HG03045 (cell line): ENCODE measurements around the gene ZBTB17.

Source experiments
- ATAC-seq: cut with Tn5 transposase; IDR thresholded peaks from one replicate; pipeline ENCODE4 v1.9.1; 2021; ENCODE audit warnings: mild to moderate bottlenecking, moderate library complexity; ENCODE audit not compliant: unreplicated experiment

Gene ZBTB17

GRCh38 chr1:15962671-15963362 is 13.1 kb downstream of the ZBTB17 start:
- no peak for ATAC-seq

- ATAC-seq: no peak
Observed at GRCh38 chr1:15962176-15962575, 13.7 kb downstream of the ZBTB17 start.

DNA sequence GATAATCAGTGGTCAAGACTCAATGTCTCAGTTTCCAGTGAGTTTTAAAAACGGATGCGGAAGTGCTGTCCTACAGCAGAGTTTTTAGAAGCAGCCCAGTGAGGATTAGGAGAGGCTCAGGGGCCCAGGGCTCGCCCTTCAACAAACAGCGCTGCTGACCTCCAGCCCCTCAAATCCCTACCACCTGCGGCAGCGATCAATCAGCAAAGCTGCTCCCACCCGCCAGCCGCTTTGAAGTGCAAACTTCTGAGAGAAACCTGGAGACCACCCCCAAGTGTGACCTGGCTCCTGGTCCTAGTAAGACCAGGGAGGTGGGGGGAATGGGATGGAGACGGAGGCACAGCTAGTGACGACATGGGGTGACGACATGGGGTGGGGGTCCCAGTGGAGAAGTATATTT is 14.4 kb downstream of the ZBTB17 start:
- no peak for ATAC-seq

DNA sequence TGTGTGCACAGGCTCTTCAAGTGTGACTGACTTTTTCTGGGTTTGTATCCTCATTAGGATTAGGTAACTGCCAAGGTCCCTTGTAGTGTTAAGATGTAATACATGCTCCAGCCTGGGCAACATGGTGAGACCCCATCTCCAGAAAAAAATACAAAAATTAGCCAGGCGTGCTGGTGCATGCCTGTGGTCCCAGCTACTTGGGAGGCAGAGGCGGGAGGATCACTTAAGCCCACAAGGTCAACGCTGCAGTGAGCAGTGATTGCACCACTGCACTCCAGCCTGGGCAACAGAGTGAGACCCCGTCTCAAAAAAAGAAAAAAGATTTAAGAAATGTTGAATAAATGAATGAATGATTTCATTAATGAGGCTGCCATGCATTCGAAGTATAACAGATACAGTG is 15.1 kb downstream of the ZBTB17 start:
- ATAC-seq: no peak

GRCh38 chr1:15959827-15960446 is 16.0 kb downstream of the ZBTB17 start:
- no peak for ATAC-seq

DNA sequence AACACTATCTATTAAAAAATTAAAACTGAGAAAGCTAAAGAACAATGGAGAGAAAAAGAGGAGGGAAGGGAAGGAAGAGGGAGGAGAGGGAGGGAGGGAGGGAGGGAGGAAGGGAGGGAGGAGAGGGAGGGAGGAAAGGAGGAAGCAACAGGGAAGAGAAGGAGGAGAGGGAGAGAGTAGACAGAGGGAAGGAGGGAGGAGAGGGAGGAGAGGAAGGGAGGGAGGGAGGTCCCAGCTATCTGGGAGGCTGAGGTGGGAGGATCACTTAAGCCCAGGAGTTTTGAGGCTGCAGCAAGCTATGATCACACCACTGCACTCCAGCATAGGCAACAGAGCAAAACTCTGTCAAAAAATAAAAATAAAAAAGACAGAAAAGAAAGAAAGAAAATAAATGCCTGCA is 16.5 kb downstream of the ZBTB17 start:
- ATAC-seq: no peak

DNA sequence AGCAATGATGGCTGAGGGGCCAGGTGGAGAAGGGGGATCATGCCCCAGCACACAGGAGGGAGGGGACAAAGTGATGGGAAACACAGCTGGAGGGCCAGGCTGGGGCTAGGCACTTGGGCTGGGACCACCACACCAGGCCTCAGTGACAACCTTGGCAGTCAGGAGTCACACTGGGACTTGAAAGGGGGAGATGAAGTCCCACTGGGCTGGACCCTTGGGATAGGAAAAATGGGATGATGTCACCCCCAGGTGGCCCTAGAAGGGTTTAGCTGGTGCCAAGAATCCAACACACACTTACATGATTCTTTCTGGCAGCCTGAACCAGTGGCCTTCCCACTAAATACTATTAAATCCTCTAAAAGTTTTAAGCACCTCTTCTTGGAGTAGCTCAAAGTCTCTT is 17.1 kb downstream of the ZBTB17 start:
- ATAC-seq: no peak

- ATAC-seq: no peak
Observed at GRCh38 chr1:15958111-15958510, 17.8 kb downstream of the ZBTB17 start.

- no peak for ATAC-seq
Observed at GRCh38 chr1:15957221-15958095, 18.4 kb downstream of the ZBTB17 start.

- ATAC-seq: no peak
Observed at GRCh38 chr1:15956150-15956549, 19.8 kb downstream of the ZBTB17 start.

GRCh38 chr1:15955552-15955951 is 20.3 kb downstream of the ZBTB17 start:
- no peak for ATAC-seq

DNA sequence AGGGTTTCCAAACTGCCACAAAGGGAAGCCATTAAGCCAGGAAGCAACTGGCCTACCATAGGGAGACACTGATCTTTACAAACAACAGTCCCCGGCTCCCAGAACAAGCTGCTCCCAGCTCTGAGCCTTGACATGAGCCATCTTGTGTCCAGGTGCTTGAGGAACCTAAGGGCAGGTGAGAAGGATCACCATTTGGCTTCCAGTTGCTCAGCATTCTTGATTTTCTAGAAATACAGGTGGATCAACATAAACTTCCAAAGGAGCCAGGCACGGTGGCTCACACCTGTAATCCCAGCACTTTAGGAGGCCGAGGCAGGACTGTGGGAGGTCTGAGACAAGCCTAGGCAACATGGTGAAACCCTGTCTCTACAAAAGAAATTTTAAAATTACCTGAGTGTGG is 21.6 kb downstream of the ZBTB17 start:
- no peak for ATAC-seq

GRCh38 chr1:15953791-15954241 is 22.1 kb downstream of the ZBTB17 start:
- ATAC-seq: no peak

DNA sequence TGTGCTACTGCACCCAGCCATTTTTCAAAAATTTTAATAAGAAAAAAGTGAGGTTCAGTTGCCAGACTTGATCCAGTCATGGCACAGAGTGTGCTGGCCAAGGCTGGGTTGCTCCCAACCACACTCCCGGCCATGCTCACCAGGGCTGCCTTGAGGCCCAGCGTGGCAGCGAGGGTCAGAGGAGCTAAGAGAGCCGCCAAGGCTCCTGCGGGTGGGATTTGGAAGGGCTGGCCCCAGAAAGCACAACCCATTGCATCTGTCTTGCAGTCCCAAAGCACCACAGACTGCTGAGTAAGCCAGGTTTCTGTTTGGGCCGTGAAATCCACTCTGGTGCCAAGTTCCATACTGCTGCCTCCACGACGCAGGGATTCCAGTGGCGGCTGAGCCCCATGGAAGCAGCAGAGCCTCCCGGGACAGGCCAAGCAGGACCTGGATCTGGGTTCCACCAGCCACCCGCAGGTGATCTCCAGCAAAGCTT is 22.6 kb downstream of the ZBTB17 start:
- ATAC-seq: no peak

DNA sequence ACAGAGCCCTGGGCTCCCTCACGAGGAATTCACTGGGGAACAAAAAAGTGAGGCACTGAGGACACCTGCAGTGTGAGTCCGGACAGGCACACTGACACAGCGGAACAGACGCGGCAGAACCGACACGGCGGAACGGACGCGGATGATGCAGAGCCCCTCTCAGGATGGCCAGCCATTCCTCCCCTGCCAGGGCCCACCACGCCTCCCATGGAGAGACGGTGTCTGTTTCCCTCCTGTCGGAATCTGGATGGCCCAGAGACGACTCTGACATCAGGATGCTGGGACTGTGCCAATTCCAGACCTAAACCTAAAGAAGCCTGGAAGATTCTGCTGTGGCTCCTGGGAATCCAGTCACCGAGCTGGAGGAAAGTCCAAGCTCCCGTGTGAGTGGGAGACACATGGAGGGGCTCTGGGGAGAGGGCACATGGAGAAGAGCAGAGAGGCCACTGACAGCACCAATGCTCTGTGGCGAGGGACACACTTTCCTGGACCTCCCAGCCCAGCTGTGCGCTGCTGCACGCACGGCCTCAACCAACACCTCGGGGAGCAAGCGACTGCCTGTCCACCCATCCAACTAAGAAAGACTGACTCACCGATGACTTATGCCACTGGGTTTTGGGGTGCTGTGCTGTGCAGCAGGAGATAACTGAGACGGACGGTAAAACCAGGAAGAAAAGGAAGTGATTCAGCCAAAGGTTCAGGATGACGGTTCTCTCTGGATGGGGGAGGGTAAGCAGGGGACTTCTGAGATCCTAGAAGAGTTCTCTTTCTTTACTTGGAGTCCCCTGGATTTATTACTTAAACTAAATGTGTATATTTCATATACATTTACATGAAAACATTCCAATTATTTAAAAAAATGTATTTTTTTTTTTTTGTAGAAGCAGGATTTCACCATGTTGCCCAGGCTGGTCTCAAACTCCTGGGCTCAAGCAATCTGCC is 23.3 kb downstream of the ZBTB17 start:
- no peak for ATAC-seq

GRCh38 chr1:15951341-15952153 is 24.4 kb downstream of the ZBTB17 start:
- no peak for ATAC-seq

DNA sequence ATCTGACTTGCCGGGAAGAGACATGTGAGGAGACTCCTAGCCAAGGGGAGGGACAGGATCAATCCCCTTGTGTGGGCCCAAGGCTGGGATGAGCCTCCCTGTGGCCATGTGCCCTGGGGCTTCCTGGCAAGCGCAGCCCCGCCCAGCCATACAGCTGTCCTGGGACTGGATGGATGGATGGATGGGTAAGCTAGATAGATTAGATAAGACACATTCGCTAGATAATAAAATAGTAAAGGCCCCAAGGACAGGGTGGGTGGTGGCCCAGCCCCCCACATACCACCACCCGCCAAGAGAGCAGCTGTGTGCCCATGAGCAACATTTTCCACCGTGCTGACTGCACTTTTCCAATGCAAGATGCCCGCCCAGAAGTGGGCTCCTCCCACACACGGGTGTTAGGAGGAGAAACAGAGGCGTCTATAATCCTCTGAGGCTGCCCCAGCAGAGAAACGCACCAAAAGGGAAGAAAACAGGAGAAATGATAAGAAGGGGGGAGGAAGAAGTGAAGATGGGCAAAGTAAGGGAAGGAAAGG is 25.1 kb downstream of the ZBTB17 start:
- ATAC-seq: no peak

GRCh38 chr1:15950302-15950701 is 25.6 kb downstream of the ZBTB17 start:
- no peak for ATAC-seq

- ATAC-seq: peak; percentile 66
Observed at GRCh38 chr1:15949453-15950245, 26.3 kb downstream of the ZBTB17 start.
